Caco-2 (cell line): ENCODE results near the gene SPTBN1. TPM values are rescaled to one million over a fixed set of nuclear protein-coding genes. Genes with fewer than 3 reads are reported as not detected.
"Not testable (repeated sequence)": the region's sequence is repeated elsewhere in the genome, so short reads cannot be mapped to it uniquely, and the experiment has no call there.

Experiments used
- BruUV-seq: library from RNA; stranded (reverse); fragments of 400-500 nt; replicated peaks from 2 replicates; lab custom pipeline; 2021; lab: Mats Ljungman, UMichigan
- CTCF ChIA-PET: fragments of 300-600 bp; sonication (Branson Sonifier 250); formaldehyde crosslinking; loops from one replicate; lab custom pipeline; 2022; ENCODE audit warnings: antibody characterized with exemption; lab: Charles Lee
- POLR2A ChIA-PET: fragments of 300-600 bp; sonication (Branson Sonifier 250); formaldehyde crosslinking; loops from one replicate; lab custom pipeline; 2022; ENCODE audit warnings: antibody characterized with exemption; lab: Charles Lee
- DNase-seq, 2 experiments: peaks; one replicate each; pipeline versions ENCODE4 v3.0.0 to v3.0.0-alpha.2; 2020 to 2022
- H3K27me3 ChIP-seq: replicated peaks from 2 replicates; pipeline ENCODE4 v1.6.0; 2011; ENCODE audit warnings: low read length; ENCODE audit not compliant: control insufficient read depth, insufficient read depth
- H3K36me3 ChIP-seq: 2 replicates; pipeline ENCODE4 v1.5.1; 2011; ENCODE audit warnings: low read length; ENCODE audit not compliant: control insufficient read depth, insufficient read depth
- H3K4me1 ChIP-seq: fragments of 250-450 bp; sonication (Bioruptor Pico); 2 replicates; pipeline ENCODE4 v1.5.1; 2020; ENCODE audit warnings: mild to moderate bottlenecking
- H3K4me3 ChIP-seq: 2 replicates; pipeline ENCODE4 v1.5.1; 2011; ENCODE audit warnings: low read depth, mild to moderate bottlenecking, control low read depth, low read length
- H3K9me3 ChIP-seq: fragments of 250-450 bp; sonication (Bioruptor Pico); 2 replicates; pipeline ENCODE4 v1.5.1; 2020; ENCODE audit warnings: mild to moderate bottlenecking, moderate library complexity
- H3K27ac Mint-ChIP-seq: one replicate; pipeline ENCODE4 v1.8.0; 2022; ENCODE audit warnings: mixed read lengths; ENCODE audit not compliant: unreplicated experiment
- H3K27me3 Mint-ChIP-seq: one replicate; pipeline ENCODE4 v1.8.0; 2022; ENCODE audit warnings: mixed read lengths; ENCODE audit not compliant: insufficient read depth, unreplicated experiment
- H3K36me3 Mint-ChIP-seq: one replicate; pipeline ENCODE4 v1.8.0; 2022; ENCODE audit warnings: mild to moderate bottlenecking, mixed read lengths; ENCODE audit not compliant: insufficient read depth, unreplicated experiment
- H3K4me1 Mint-ChIP-seq: one replicate; pipeline ENCODE4 v1.8.0; 2022; ENCODE audit warnings: low read depth, mixed read lengths; ENCODE audit not compliant: unreplicated experiment
- H3K4me3 Mint-ChIP-seq: one replicate; pipeline ENCODE4 v1.8.0; 2022; ENCODE audit warnings: mild to moderate bottlenecking, moderate library complexity, mixed read lengths; ENCODE audit not compliant: unreplicated experiment
- H3K9me3 Mint-ChIP-seq: one replicate; pipeline ENCODE4 v1.8.0; 2022; ENCODE audit warnings: mixed read lengths; ENCODE audit not compliant: unreplicated experiment
- CTCF ChIP-seq, 2 experiments: fragments of 200-600 bp in 1 of 2; IDR thresholded peaks; 1 replicate in 1 of 2; 2 replicates in 1 of 2; pipeline versions ENCODE4 v1.5.1 to v1.8.0; 2011 to 2022; ENCODE audit warnings: antibody characterized with exemption in 1 of 2, control low read depth in 1 of 2, inconsistent platforms in 1 of 2, low read depth in 1 of 2, low read length in 1 of 2, mild to moderate bottlenecking in 1 of 2, moderate library complexity in 1 of 2; ENCODE audit not compliant: insufficient read depth in 1 of 2, severe bottlenecking in 1 of 2, unreplicated experiment in 1 of 2
- intact Hi-C: fragments of 100-400 bp; cut with micrococcal nuclease; formaldehyde crosslinking; loops from one replicate; pipeline ENCODE4 v1.10.0; 2022; ENCODE audit not compliant: unreplicated experiment
- total RNA-seq: library from RNA; stranded (reverse); gene quantifications from 2 replicates; pipeline ENCODE4 v1.2.3, GENCODE V29; 2022

The SPTBN1 gene
- total RNA-seq, 1 experiment from 2014 or later, result 361 TPM

DNA sequence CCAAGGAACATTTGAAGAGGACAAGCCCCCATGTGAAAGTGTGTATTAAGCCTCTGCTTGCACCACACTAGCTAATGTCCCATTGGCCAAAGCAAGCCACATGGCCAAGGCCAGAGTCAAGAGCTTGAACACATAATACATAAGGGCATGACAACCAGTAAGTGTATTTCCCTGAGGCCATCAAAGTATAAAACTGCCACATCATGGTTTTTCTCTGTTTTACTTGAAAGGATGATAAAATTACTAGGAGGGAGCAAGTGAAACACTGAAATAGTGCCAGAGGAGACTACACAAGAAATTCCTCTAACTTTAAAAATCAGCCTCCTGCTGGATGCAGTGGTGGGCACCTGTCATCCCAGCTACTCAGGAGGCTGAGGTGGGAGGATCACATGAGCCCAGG lies 236.4 kb downstream of the SPTBN1 start:
- H3K36me3 ChIP-seq, result no peaks in the 10 kb centered on the region; the same call in 1 of the 2 replicates
- no peaks in the 10 kb centered on the region for H3K27me3 Mint-ChIP-seq
- H3K4me3 ChIP-seq, result no peak overlapping the region
- H3K36me3 Mint-ChIP-seq, result peaks cover 13% of the 10 kb centered on the region
- peaks cover 9% of the 10 kb centered on the region for H3K4me1 Mint-ChIP-seq
- H3K4me1 ChIP-seq, result peaks cover 16% of the 10 kb centered on the region
- no peak overlapping the region for H3K27ac Mint-ChIP-seq
- peaks cover 5% of the 10 kb centered on the region for H3K9me3 Mint-ChIP-seq
- TF ChIP-seq CTCF (IDR thresholded peaks at IDR 0.05; ENCODE audit: insufficient read depth in 1 of 2, low read depth in 1 of 2, low read length in 1 of 2, severe bottlenecking in 1 of 2, unreplicated experiment in 1 of 2), result no peak
- intact Hi-C loops, result loop anchor here (5.0 kb wide), 1 partner anchor 145 kb away; no protein-coding TSS in a partner anchor
- ChIA-PET CTCF (interaction anchor here (0.9 to 2.3 kb wide), 6 partner anchors 12 to 586 kb away, joined by 4 to 33 read pairs (median 12); no protein-coding TSS in a partner anchor), POLR2A (interaction anchor here (1.0 kb wide), 1 partner anchor 23 kb away, joined by 4 read pairs; no protein-coding TSS in a partner anchor)
- BruUV-seq, result no TSS peak
- H3K4me3 Mint-ChIP-seq, result no peak overlapping the region
- no peak for DNase-seq
- H3K9me3 ChIP-seq, result no peaks in the 10 kb centered on the region
- no peaks in the 10 kb centered on the region for H3K27me3 ChIP-seq

- peaks cover 21% of the 10 kb centered on the region for H3K9me3 Mint-ChIP-seq
- CTCF ChIA-PET, result interaction anchor here (1.0 to 1.2 kb wide), 2 partner anchors 9 to 30 kb away, joined by 3 to 6 read pairs; no protein-coding TSS in a partner anchor
- peaks cover 2% of the 10 kb centered on the region for H3K27me3 Mint-ChIP-seq
- H3K4me1 Mint-ChIP-seq, result peaks cover 9% of the 10 kb centered on the region
- no peaks in the 10 kb centered on the region; the same call in 1 of the 2 replicates for H3K36me3 ChIP-seq
- H3K4me3 ChIP-seq, result no peak overlapping the region
- H3K9me3 ChIP-seq, result no peaks in the 10 kb centered on the region
- peaks cover 16% of the 10 kb centered on the region for H3K4me1 ChIP-seq
- no peaks in the 10 kb centered on the region for H3K27me3 ChIP-seq
- no TSS peak for BruUV-seq
- POLR2A ChIA-PET, result interaction anchor here (0.5 kb wide), 1 partner anchor 114 kb away, joined by 8 read pairs; no protein-coding TSS in a partner anchor
- intact Hi-C loops, result no loop called here
- no peak overlapping the region for H3K27ac Mint-ChIP-seq
- TF ChIP-seq CTCF (IDR thresholded peaks at IDR 0.05; ENCODE audit: insufficient read depth in 1 of 2, low read depth in 1 of 2, low read length in 1 of 2, severe bottlenecking in 1 of 2, unreplicated experiment in 1 of 2), result no peak
- no peak overlapping the region for H3K4me3 Mint-ChIP-seq
- peaks cover 7% of the 10 kb centered on the region for H3K36me3 Mint-ChIP-seq
- DNase-seq, result no peak
Observed at GRCh38 chr2:54695378-54695777, 239.3 kb downstream of the SPTBN1 start.

GRCh38 chr2:54697934-54698333 lies 241.8 kb downstream of the SPTBN1 start:
- H3K27me3 Mint-ChIP-seq, result peaks cover 2% of the 10 kb centered on the region
- TF ChIP-seq CTCF (IDR thresholded peaks at IDR 0.05; ENCODE audit: insufficient read depth in 1 of 2, low read depth in 1 of 2, low read length in 1 of 2, severe bottlenecking in 1 of 2, unreplicated experiment in 1 of 2), result no peak
- ChIA-PET CTCF (interaction anchor here (1.2 to 1.4 kb wide), 2 partner anchors 33 to 128 kb away, joined by 3 to 6 read pairs; no protein-coding TSS in a partner anchor), POLR2A (no interaction called here)
- no TSS peak for BruUV-seq
- no peaks in the 10 kb centered on the region; the same call in 1 of the 2 replicates for H3K36me3 ChIP-seq
- H3K27ac Mint-ChIP-seq, result no peak overlapping the region
- no peak for DNase-seq
- H3K9me3 ChIP-seq, result no peaks in the 10 kb centered on the region
- H3K36me3 Mint-ChIP-seq, result peaks cover 7% of the 10 kb centered on the region
- no peaks in the 10 kb centered on the region for H3K4me1 ChIP-seq
- intact Hi-C loops, result no loop called here
- H3K4me1 Mint-ChIP-seq, result no peaks in the 10 kb centered on the region
- no peak overlapping the region for H3K4me3 Mint-ChIP-seq
- H3K9me3 Mint-ChIP-seq, result peaks cover 25% of the 10 kb centered on the region
- no peaks in the 10 kb centered on the region for H3K27me3 ChIP-seq
- H3K4me3 ChIP-seq, result no peak overlapping the region

DNA sequence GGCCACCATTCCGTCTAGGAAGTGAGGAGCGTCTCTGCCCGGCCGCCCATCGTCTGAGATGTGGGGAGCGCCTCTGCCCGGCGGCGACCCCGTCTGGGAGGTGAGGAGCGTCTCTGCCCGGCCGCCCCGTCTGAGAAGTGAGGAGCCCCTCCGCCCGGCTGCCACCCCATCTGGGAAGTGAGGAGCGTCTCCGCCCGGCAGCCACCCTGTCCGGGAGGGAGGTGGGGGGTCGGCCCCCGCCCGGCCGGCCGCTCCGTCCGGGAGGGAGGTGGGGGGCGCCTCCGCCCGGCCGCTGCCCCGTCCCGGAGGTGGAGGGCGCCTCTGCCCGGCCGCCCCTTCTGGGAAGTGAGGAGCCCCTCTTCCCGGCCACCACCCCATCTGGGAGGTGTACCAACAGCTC lies 242.8 kb downstream of the SPTBN1 start:
- H3K4me3 Mint-ChIP-seq, CTCF ChIA-PET, H3K27me3 ChIP-seq, intact Hi-C loops, BruUV-seq, DNase-seq, H3K27ac Mint-ChIP-seq, H3K36me3 Mint-ChIP-seq, H3K9me3 ChIP-seq, H3K36me3 ChIP-seq, H3K4me3 ChIP-seq, H3K27me3 Mint-ChIP-seq, H3K4me1 Mint-ChIP-seq, POLR2A ChIA-PET, H3K4me1 ChIP-seq: not testable (repeated sequence)
- peaks cover 25% of the 10 kb centered on the region for H3K9me3 Mint-ChIP-seq
